ENCODE data around the gene FNDC5. TPM values are rescaled to one million over a fixed set of nuclear protein-coding genes. Genes with fewer than 3 reads are reported as not detected.

The FNDC5 gene
- polyA plus RNA-seq, 1 of the 3 experiments (the other 2 are of a cell fraction), result 0.59 TPM

DNA sequence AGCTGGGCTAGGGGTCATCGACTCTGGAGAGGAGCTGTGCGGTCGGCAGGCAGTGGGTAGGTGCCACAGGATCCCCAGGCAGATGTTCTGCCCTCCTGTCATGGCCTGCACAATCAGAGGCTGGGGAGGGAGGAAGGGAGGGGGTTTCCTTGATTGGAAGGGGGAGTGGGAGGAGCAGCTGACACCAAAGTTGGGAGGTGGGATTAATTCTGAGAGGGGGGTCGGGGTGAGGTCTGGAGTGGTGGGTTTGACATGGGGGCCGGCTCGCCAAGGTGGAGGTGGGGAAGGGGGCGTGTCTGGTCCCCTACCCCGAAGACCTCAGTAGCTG is 14.9 kb upstream of the FNDC5 start:
- Histone ChIP-seq H3K79me2 (ENCODE audit: insufficient read depth) (no peaks in the 10 kb centered on the region), H3K4me3 (ENCODE audit: low read depth in 2 of 2, low read length in 1 of 2) (no peak overlapping the region), H3F3A (replicated peaks; ENCODE audit: insufficient read depth) (no peaks in the 10 kb centered on the region), H4K20me1 (ENCODE audit: insufficient read depth) (0 out of 2 replicates have a peak, but pooled peaks cover 4% of the 10 kb centered on the region), H3K9me2 (no peaks in the 10 kb centered on the region), H3K9ac (no peak overlapping the region), H3K9me3 (no peaks in the 10 kb centered on the region), H3K4me2 (no peak overlapping the region), H3K36me3 (replicated peaks in 1 of 2; ENCODE audit: control insufficient read depth in 1 of 2, insufficient read depth in 2 of 2, low read length in 1 of 2) (no peaks in the 10 kb centered on the region), H3K4me1 (ENCODE audit: control insufficient read depth in 1 of 2, insufficient read depth in 2 of 2, low read depth in 1 of 2, low read length in 1 of 2) (peaks cover 0 to 8% of the 10 kb centered on the region in 2 experiments; a peak in 2 of 4 replicates), H3K27me3 (ENCODE audit: insufficient read depth) (peaks cover 2% of the 10 kb centered on the region; the same call in 1 of the 2 replicates), H2AFZ (ENCODE audit: low read depth) (no peak overlapping the region), H3K27ac (ENCODE audit: low read depth in 2 of 2, low read length in 1 of 2) (no peak overlapping the region)
- POLR2A ChIA-PET, result no interaction called here
- TF ChIP-seq RFX5 (IDR thresholded peaks at IDR 0.05; ENCODE audit: low read length), result no peak
- TF ChIP-seq FOXM1 (IDR thresholded peaks at IDR 0.05; ENCODE audit: low read depth), result no peak
- TF ChIP-seq RCOR1 (IDR thresholded peaks at IDR 0.05; ENCODE audit: low read length), result no peak
- TF ChIP-seq FOXJ3 (CRISPR knock-in tag; IDR thresholded peaks at IDR 0.05), result no peak
- no peak for TF ChIP-seq ZBTB33 (IDR thresholded peaks at IDR 0.05; ENCODE audit: borderline replicate concordance, low read depth)
- no peak for TF ChIP-seq USF1 (IDR thresholded peaks at IDR 0.05; ENCODE audit: borderline replicate concordance, low read depth)
- no peak for TF ChIP-seq IRF3 (IDR thresholded peaks at IDR 0.05; ENCODE audit: low read depth, low read length)
- CTCF ChIA-PET, result interaction anchor here (2.6 to 9.0 kb wide), 4 partner anchors 9 to 173 kb away, joined by 8 to 46 read pairs (median 28); partner anchors contain the start of gene FNDC5
- no peak for DNase-seq
- WGBS (ENCODE audit: low lambda C conversion rate), result 64% methylated on average over 8 of the region's 8 CpGs

GRCh38 chr1:32884726-32885125 is 14.0 kb upstream of the FNDC5 start:
- Histone ChIP-seq H4K20me1 (ENCODE audit: insufficient read depth) (0 out of 2 replicates have a peak, but pooled peaks cover 4% of the 10 kb centered on the region), H3K79me2 (ENCODE audit: insufficient read depth) (no peaks in the 10 kb centered on the region), H3K27ac (ENCODE audit: low read depth in 2 of 2, low read length in 1 of 2) (no peak overlapping the region), H3K36me3 (replicated peaks in 1 of 2; ENCODE audit: control insufficient read depth in 1 of 2, insufficient read depth in 2 of 2, low read length in 1 of 2) (no peaks in the 10 kb centered on the region), H3K9me2 (no peaks in the 10 kb centered on the region), H3K4me3 (ENCODE audit: low read depth in 2 of 2, low read length in 1 of 2) (no peak overlapping the region), H3K27me3 (ENCODE audit: insufficient read depth) (no peaks in the 10 kb centered on the region; the same call in 1 of the 2 replicates), H3K9ac (no peak overlapping the region), H3F3A (replicated peaks; ENCODE audit: insufficient read depth) (no peaks in the 10 kb centered on the region), H3K4me2 (no peak overlapping the region), H3K4me1 (ENCODE audit: control insufficient read depth in 1 of 2, insufficient read depth in 2 of 2, low read depth in 1 of 2, low read length in 1 of 2) (peaks cover 0 to 5% of the 10 kb centered on the region in 2 experiments; a peak in 1 of 4 replicates), H2AFZ (ENCODE audit: low read depth) (no peak overlapping the region), H3K9me3 (no peaks in the 10 kb centered on the region)
- POLR2A ChIA-PET, result no interaction called here
- WGBS (ENCODE audit: low lambda C conversion rate), result 80% methylated on average over 1 of the region's 12 CpGs
- TF ChIP-seq NRF1 (IDR thresholded peaks at IDR 0.05; ENCODE audit: low read depth, low read length), result no peak
- TF ChIP-seq FOSL2 (IDR thresholded peaks at IDR 0.05; ENCODE audit: borderline replicate concordance, low read depth), result no peak
- TF ChIP-seq, protein P1, sequence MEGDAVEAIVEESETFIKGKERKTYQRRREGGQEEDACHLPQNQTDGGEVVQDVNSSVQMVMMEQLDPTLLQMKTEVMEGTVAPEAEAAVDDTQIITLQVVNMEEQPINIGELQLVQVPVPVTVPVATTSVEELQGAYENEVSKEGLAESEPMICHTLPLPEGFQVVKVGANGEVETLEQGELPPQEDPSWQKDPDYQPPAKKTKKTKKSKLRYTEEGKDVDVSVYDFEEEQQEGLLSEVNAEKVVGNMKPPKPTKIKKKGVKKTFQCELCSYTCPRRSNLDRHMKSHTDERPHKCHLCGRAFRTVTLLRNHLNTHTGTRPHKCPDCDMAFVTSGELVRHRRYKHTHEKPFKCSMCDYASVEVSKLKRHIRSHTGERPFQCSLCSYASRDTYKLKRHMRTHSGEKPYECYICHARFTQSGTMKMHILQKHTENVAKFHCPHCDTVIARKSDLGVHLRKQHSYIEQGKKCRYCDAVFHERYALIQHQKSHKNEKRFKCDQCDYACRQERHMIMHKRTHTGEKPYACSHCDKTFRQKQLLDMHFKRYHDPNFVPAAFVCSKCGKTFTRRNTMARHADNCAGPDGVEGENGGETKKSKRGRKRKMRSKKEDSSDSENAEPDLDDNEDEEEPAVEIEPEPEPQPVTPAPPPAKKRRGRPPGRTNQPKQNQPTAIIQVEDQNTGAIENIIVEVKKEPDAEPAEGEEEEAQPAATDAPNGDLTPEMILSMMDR (IDR thresholded peaks at IDR 0.05), result no peak
- no peak for TF ChIP-seq REST (IDR thresholded peaks at IDR 0.05; ENCODE audit: low read depth, low read length)
- no peak for TF ChIP-seq MXI1 (IDR thresholded peaks at IDR 0.05; ENCODE audit: low read depth, low read length)
- TF ChIP-seq RAD21 (IDR thresholded peaks at IDR 0.05; ENCODE audit: low read length), result no peak
- no peak for TF ChIP-seq TAF1 (IDR thresholded peaks at IDR 0.05; ENCODE audit: borderline replicate concordance, low read depth, low read length)
- TF ChIP-seq SMC3 (IDR thresholded peaks at IDR 0.05; ENCODE audit: low read depth, low read length), result no peak
- no peak for DNase-seq
- CTCF ChIA-PET, result interaction anchor here (2.6 to 9.0 kb wide), 3 partner anchors 8 to 13 kb away, joined by 19 to 46 read pairs (median 37); partner anchors contain the start of gene FNDC5

Data from SK-N-SH (cell line).